HG02798 (cell line): ENCODE measurements around the gene VKORC1.
"Not testable (repeated sequence)": the region's sequence is repeated elsewhere in the genome, so short reads cannot be mapped to it uniquely, and the experiment has no call there.

Experiments used
- ATAC-seq: cut with Tn5 transposase; IDR thresholded peaks from one replicate; pipeline ENCODE4 v1.9.1; 2021; ENCODE audit warnings: mild to moderate bottlenecking; ENCODE audit not compliant: unreplicated experiment, poor library complexity

The VKORC1 gene

DNA sequence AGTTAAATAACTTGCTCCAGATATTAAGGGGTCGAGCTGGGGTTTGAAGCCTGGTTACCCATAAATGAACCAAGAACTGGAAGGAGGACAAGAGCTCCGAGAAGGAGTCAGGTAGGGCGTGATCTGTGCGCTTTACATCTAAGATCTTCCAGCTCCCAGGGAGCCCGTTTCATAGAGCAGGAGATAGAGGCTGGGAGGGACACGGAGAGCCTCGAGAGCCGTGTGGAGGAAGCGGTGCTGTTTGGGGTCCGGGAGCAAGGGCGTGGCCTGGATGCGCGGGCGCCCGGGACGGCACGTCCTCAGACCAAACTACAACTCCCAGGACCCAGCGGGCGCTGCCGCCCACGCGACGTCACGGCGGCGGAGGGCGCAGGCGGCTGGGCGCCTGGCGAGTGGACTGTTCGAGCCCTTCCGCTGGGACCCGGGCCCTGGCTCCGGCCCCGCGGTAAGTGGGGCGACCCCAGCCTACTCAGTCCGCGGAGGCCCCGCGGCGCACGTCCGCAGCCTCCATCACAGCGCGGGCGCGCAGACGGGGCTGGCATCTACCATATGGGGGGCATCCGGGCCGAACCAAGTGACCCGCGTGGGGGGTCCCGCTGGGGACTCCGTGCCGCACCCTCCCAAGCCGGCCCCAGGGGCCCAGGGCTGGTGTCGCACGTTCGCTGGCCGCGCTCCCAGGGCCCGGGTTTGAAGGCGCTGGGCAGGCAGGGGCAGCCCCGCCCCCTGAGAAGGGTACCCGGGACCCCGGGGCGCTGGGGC, 13.6 kb upstream of the VKORC1 start, which contains the start of gene BCKDK:
BCKDK (plus strand) TSS at position 352 of the 759 bp plus-strand sequence. CDS start 838 bp downstream, outside the sequence.
- ATAC-seq: peak; percentile 85

DNA sequence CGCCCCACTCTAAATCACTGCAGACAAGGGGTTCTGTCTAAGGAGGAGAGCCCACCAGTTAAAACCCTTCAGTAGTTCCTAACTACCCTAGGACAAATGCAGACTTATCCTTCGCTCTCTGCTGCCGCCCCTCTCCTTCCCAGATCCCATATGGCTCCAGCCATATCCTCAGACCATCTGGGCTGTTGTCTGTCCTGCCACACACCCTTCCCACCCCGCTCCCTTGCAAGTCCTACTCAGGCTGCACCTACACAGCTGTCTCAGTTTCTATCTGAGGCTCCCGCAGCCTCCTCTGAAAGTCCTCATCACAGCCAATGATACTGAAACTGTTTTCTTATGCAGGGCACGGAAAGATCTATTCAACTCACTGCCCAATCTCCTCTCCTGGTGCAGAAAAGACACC, 12.9 kb upstream of the VKORC1 start:
- ATAC-seq: peak; percentile 63

DNA sequence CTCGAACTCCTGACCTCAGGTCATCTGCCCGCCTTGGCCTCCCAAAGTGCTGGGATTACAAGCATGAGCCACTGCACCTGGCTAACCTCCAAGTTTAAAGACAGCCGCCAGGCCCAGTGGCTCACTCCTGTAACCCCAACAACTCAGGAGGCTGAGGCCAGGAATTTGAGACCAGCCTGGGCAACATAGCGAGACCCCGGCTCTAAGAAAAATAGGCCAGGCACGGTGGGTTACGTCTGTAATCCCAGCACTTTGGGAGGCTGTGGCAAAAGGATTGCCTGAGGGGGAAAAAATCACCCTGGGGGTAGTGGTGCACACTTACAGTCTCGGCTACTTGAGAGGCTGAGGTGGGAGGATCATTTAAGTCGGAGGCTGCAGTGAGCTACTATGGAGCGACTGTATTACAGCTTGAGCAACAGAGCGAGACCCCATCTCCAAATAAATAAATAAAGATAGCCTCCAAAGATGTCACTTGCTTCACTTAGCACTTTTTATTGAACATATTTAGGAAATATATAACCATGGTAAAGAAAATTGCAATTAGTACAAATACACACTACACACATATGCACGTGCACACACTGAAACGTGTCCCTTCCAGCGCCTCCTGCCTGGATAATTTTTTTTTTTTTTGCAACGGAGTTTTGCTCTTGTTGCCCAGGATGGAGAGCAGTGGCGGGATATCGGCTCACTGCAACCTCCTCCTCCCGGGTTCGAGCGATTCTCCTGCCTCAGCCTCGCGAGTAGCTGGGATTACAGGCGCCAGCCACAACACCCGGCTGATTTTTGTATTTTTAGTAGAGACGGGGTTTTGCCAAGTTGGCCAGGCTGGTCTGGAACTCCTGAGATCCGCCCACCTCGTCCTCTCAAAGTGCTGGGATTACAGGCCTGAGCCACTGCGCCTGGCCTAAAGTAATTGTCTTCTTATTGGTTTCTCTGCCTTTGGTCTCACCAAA, 12.2 kb upstream of the VKORC1 start:
- no peak for ATAC-seq

DNA sequence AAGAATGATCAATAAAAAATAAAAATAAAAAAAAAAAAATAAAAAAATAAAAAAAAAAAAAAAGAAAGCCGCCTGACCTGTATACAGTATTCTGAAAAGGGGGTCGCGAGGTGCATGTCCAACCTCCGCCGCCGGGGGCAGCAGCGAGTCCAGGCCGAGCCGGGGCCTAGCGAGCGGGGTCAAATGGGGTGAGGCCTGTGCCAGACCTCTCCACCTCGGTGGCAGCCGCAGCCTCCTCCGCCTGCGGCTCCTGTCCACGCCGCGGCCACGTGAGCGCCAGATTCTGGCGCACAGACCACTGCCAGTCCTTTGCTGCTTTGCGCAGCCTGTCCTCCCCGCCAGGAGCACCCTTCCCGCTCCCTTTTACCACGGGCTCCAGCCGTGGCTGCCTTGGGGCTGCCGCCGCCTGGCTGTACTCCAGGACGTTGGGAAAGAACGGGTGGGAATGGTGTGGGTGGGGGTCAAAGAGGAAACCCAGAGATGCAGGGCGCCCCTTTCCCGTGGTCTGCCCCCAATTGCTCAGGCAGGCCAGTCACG, 11.1 kb upstream of the VKORC1 start:
- ATAC-seq: no peak

DNA sequence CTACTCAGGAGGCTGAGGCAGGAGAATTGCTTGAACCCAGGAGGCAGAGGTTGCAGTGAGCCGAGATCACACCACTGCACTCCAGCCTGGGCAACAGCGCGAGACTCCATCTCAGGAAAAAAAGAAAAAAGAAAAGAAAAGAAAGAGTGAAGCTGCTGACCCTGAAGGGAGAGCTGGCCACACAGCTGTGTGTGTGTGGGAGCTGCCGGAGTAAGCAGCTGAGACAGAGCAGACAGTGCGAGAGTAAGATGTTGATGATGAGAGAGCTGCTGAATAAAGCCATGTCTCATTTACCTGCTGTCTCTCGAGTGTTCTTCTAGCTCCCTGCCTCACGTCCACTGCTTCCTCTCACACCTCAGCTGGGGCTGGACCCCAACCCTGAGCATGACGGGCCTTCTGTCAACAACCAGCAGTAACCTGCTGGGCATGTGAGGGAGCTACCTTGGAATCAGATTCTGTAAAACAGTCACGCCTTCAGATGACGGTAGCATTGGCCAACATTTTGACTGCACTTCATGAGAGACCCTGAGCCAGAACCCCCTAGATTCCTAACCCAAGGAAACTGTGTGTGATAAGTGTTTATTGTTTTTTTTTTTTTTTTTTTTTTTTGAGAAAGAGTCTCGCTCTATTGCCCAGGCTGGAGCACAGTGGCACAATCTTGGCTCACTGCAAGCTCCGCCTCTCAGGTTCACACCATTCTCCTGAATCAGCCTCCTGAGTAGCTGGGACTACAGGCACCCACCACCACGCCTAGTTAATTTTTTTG, 6.5 kb upstream of the VKORC1 start:
- ATAC-seq: not testable (repeated sequence)

DNA sequence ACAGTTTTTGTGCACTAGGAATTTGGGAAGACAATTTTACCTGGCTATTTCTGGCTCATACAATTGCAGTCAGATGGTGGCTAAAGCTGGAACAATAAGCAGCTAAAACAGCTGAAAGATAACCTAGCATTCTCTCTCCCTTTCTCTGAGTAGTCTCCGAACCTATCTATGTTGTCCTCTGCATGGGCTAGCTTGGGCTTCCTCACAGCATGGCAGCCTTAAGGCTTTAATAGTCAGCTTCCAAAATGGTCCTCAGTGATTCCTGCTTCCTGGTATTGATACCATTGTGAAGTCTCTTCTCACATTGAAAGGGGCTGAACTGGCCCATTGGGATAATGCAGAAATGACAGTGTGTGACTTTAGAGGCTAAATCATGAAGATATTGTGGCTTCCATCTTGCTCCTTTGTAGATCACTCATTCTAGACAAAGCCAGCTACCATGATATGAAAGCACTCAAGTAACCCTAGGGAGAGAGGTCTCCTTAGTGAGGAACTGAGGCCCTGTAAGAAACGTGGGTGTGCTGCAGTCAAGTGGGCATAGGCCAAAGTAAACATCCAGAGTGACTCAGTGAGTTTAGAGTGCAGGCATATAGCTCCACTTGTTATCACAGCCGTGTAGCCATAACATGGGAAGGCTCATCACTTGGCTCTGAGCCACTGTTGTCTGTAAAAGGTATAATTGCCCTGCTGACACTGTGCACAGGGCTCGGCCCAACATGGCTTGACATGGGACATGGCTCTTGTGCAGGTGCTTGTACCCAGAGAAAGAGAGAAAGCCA, 5.5 kb upstream of the VKORC1 start:
- ATAC-seq: no peak

DNA sequence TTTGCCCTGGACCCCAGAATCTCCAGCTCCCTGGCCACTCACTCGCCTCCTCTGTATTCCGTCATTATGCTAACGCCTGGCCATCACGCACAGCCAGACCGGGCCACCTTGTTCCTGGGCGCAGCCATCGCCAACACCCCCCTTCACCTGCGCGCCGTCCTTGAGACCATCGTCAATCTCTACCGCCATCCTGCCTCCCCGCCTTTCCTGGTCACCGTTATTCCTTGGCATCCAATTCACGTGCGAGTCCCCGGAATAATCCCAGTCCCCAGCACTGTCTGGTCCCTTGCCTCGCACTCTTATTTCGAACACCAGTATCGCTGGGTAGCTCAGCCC, 541 bp downstream of the VKORC1 start:
- no peak for ATAC-seq

DNA sequence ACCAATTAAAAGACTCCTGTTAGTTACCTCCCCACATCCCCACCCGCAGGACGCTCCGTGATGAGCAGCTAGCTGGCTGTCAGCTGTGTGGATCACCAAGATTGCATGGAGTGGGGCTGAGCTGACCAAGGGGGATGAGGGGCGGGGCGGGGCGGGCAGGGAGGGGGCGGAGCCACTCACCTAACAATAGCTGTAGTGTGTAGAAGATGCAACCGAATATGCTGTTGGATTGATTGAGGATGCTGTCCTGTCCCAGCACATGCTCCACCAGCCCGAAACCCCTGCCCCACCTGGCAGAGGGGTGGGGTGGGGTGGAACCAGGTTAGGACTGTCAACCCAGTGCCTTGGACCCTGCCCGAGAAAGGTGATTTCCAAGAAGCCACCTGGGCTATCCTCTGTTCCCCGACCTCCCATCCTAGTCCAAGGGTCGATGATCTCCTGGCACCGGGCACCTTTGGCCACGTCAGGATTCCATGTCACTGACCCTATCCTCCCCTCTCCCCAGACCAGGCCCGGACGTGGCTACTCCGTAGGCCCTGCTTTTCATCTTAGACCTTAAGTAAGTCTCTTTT, 1.4 kb downstream of the VKORC1 start:
- no peak for ATAC-seq

DNA sequence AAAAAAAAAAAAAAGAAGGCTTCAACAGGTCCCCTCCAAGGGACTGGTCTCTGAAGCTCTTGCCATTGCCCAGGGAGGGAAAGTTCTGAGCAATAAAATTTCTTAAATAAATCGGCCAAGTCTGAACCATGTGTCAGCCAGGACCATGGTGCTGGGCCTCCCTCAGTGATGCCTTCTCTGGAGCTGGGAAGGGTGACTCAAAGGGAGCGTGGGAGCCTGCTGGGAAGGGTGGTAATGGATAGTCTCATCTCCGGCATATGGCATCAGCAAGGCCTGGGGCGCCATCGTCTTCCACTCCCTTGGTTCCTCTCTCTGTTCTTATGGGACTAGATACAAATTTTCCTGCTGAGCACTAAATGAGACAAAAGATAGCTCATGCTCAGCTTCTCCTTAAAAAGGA, 2.3 kb downstream of the VKORC1 start:
- ATAC-seq: no peak

DNA sequence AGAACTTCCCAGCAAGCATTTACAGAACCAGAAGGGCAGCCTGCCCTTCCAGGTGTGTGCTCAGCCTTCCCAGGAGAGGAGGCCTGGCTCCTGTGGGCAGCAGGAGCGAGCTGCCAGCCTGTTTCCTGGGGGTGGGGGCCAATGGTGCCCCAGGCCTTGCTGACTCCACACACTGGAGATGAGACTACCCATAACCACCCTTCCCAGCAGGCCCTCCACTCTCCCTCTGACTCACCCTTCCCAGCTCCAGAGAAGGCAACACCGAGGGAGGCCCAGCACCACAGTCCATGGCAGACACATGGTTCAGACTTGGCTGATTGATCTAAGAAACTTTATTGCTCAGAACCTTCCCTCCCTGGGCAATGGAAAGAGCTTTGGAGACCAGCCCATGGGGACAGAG, 4.1 kb downstream of the VKORC1 start:
- no peak for ATAC-seq

DNA sequence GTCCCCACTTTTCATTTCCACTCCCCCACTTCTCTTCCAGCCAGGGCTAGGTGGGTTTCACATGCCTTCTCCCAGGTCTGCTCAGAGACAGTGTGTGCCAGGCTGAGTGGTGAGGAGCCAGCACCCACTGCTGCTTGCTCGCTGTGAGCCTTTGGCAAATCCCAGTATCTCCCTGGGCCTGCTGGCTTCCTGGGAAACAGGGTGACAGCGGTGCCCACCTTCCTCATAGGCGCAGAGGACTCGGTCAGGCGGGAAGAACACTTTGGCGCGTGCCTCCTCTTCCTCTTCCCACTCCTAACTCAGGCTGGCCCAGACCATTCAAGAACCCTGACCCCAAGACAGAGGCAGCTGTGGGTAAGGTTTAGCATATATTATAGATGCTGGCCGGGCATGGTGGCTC, 5.4 kb downstream of the VKORC1 start:
- ATAC-seq: no peak

DNA sequence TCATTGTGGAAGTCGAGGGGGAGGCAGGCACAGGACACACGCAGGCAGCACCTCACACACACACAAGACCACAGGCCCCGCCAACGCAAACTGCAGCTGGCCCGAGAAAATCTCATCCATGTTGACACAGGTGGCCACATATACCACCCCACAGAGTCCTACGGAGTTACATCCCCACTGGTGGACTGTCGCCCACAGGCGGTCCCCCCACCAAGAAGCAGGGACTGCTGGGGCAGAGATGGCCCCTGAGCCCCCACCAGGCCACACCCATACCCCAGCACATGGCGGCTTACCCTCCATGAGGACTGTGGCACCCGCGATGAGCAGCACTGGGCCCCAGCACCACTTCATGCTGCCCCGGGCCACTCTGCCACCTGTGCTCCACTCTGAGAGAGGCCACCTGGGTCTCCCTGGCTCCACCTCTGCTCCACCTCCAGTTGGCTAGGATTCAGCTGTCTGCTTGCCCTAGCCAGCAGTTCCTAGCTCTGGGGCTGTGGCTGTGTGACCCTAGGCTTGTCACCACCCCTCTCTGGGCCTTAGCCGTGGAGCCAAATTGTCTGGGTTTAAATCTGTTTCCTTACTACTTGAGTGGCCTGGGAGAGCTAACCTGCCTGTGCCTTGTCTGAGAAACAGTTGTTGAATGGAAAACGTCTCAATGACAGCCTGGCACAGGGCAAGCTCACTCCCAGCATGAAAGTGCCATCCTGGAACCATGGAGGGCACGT, 6.0 kb downstream of the VKORC1 start, which contains the start of gene PRSS53:
PRSS53 (minus strand) TSS at position 485 of the 725 bp plus-strand sequence; CDS start at position 351, 134 bp downstream.
- no peak for ATAC-seq

DNA sequence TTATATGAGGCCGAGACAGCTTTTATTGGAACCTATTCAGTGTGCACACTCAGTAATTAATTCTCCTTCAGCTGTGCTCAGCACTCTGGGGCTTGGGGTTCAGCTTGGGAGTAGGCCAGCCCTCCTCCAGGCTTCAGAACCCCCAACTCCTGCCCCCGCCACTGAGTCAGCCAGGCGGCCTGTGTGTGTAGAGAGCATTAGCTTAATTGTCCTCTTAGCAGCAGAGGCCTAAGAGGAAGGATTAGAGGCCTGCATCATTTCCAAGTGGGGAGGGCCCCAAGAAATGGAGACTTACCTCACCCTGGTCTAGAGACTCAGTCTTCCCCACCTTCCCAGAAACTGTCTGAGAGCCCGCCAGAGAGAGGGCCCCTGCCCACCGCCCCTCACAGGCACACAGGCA, 6.6 kb downstream of the VKORC1 start:
- no peak for ATAC-seq

DNA sequence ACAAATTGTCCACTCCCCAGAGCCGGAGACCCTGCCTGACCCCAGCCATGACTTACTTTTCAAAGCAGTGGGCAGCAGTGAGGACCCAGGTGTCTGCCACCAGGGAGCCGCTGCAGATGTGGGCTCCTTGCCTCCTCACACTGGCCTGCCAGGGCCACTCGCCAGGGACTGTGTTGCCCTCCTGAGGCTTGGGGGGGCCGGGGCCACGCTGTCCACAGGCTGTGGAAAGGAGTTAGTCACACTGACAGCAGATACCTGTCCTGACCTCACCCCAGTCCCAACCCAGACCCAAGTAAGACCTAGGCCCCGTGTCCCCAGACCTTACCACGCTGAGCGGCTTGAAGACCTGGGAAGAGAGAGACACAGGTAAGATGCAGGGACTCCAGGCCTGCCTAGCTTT, 7.1 kb downstream of the VKORC1 start:
- no peak for ATAC-seq

DNA sequence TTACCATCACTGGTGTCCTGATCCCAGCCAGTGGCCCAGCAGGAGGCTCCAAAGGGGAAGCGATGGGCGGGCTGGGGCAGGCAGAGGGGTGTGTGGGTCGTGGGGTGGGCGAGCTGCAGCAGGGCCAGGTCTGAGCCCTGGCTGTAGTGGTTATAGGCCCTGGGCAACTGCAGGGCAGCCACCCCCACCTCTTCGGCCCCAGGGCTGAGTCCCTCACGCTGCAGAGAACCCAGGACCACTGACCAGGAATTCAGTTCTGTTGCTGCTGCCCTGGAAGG, 8.0 kb downstream of the VKORC1 start:
- no peak for ATAC-seq

DNA sequence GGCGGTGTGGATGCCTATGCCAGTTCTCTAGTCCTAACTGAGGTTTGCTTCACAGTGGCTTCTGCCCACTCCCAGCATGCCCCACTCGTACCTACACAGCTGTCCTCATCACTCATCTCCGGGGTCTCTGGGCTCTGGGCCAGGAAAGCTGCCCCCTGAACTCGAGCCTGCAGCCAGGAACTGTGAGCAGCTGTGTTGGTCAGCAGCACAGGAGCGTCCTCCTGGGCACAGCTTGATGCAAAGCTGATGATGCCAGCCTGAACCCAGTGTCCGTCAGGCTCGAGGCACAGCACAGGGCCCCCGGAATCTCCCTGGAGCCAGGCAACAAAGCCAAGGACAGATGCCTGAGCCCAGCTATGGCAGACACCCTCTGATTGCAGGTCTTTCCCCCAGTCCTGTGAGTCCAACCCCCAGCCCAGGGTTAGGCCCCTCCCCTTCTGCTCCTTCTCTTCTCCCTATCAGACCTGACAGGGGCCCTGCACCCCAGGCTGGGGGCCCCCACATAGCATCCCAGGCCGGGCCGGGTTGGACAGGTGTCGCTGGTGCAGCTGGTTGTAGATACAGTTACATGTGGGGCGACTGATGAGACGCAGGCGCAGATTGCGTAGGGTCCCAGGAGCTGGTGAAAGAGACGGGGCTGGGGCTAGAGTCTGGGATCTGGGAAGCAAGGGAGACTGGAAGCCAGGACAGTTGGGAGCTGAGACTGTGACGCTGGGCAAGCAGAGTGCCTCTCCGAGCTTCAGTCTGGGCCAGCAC, 8.5 kb downstream of the VKORC1 start:
- ATAC-seq: no peak

DNA sequence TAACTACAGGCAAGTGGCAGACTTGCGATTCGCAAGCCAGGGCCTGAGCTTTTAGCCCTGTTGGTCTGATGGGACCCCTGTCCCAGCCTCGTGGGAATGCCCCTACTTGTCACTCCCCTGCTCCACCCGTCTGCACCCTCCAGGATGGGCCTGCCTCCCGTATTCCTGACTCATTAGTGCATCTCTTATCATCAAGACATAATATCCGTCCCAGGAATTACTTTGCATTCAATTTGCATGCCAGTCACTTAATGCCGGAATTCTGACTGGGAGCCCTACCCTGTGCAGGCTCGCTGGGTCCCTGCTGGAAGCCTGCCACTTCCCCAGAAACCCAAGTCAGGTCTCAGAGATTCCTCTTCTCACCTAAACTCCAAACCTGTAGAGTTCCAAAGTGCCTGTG, 9.2 kb downstream of the VKORC1 start:
- ATAC-seq: no peak
